Measurements from ENCODE around the gene PDLIM1.

PDLIM1 gene

GRCh38 chr10:95334805-95335144, 44.0 kb upstream of the PDLIM1 start:
- no peak for TF ChIP-seq CTCF (IDR thresholded peaks at IDR 0.05; ENCODE audit: borderline replicate concordance, control extremely low read depth, extremely low read depth, insufficient read depth, missing control alignments)
- no peak for DNase-seq (ENCODE audit: low spot score)
- in situ Hi-C loops (cut with MboI; ENCODE audit: low sequenced_read_pairs, unreplicated experiment), result no loop called here

GRCh38 chr10:95333997-95334804, 43.4 kb upstream of the PDLIM1 start:
- no peak for DNase-seq (ENCODE audit: low spot score)
- no peak for TF ChIP-seq CTCF (IDR thresholded peaks at IDR 0.05; ENCODE audit: borderline replicate concordance, control extremely low read depth, extremely low read depth, insufficient read depth, missing control alignments)
- in situ Hi-C loops (cut with MboI; ENCODE audit: low sequenced_read_pairs, unreplicated experiment), result no loop called here

GRCh38 chr10:95332666-95333249, 42.0 kb upstream of the PDLIM1 start:
- TF ChIP-seq CTCF (IDR thresholded peaks at IDR 0.05; ENCODE audit: borderline replicate concordance, control extremely low read depth, extremely low read depth, insufficient read depth, missing control alignments), result no peak
- in situ Hi-C loops (cut with MboI; ENCODE audit: low sequenced_read_pairs, unreplicated experiment), result no loop called here
- no peak for DNase-seq (ENCODE audit: low spot score)

GRCh38 chr10:95331596-95332130, 40.9 kb upstream of the PDLIM1 start:
- in situ Hi-C loops (cut with MboI; ENCODE audit: low sequenced_read_pairs, unreplicated experiment), result no loop called here

GRCh38 chr10:95330966-95331453, 40.2 kb upstream of the PDLIM1 start:
- in situ Hi-C loops (cut with MboI; ENCODE audit: low sequenced_read_pairs, unreplicated experiment), result no loop called here

More at GRCh38 chr10:95331596-95332130, 40.9 kb upstream of the PDLIM1 start:
- TF ChIP-seq CTCF (IDR thresholded peaks at IDR 0.05; ENCODE audit: borderline replicate concordance, control extremely low read depth, extremely low read depth, insufficient read depth, missing control alignments), result no peak
- no peak for DNase-seq (ENCODE audit: low spot score)

GRCh38 chr10:95329296-95329695, 38.5 kb upstream of the PDLIM1 start:
- TF ChIP-seq CTCF (IDR thresholded peaks at IDR 0.05; ENCODE audit: borderline replicate concordance, control extremely low read depth, extremely low read depth, insufficient read depth, missing control alignments), result no peak
- in situ Hi-C loops (cut with MboI; ENCODE audit: low sequenced_read_pairs, unreplicated experiment), result no loop called here
- DNase-seq (ENCODE audit: low spot score), result no peak

More at GRCh38 chr10:95330966-95331453, 40.2 kb upstream of the PDLIM1 start:
- no peak for DNase-seq (ENCODE audit: low spot score)
- TF ChIP-seq CTCF (IDR thresholded peaks at IDR 0.05; ENCODE audit: borderline replicate concordance, control extremely low read depth, extremely low read depth, insufficient read depth, missing control alignments), result no peak
